Measurements from ENCODE around the gene FGB. TPM values are rescaled to one million over a fixed set of nuclear protein-coding genes. Genes with fewer than 3 reads are reported as not detected.

The FGB gene
- total and polyA plus RNA-seq, 4 donors: 0.14 to 1.2 TPM; not detected in 2

- no peaks in the 10 kb centered on the region for H3K27me3 ChIP-seq (ENCODE audit: control insufficient read depth, insufficient read depth, low read length)
- WGBS (ENCODE audit: insufficient coverage): 100% methylated on average over 3 of the region's 6 CpGs
- no peak for DNase-seq (ENCODE audit: low read depth in 4 of 6, low spot score in 6 of 6)
- no peaks in the 10 kb centered on the region for H3K36me3 ChIP-seq (ENCODE audit: control insufficient read depth, insufficient read depth, low read length)
- H3K9me3 ChIP-seq (ENCODE audit: control insufficient read depth, insufficient read depth, low read length): no peaks in the 10 kb centered on the region
- no peak overlapping the region for H3K27ac ChIP-seq (ENCODE audit: low read depth, low read length)
- H3K4me1 ChIP-seq (ENCODE audit: control insufficient read depth, insufficient read depth, low read length): no peaks in the 10 kb centered on the region
- no peak overlapping the region for H3K4me3 ChIP-seq (ENCODE audit: low read depth, low read length)
Measured at GRCh38 chr4:154606728-154607723, 44.2 kb downstream of the FGB start.

GRCh38 chr4:154608361-154609252 is 45.8 kb downstream of the FGB start:
- Histone ChIP-seq H3K4me3 (ENCODE audit: low read depth, low read length) (no peak overlapping the region), H3K27ac (ENCODE audit: low read depth, low read length) (no peak overlapping the region), H3K27me3 (ENCODE audit: control insufficient read depth, insufficient read depth, low read length) (no peaks in the 10 kb centered on the region), H3K36me3 (ENCODE audit: control insufficient read depth, insufficient read depth, low read length) (no peaks in the 10 kb centered on the region), H3K4me1 (ENCODE audit: control insufficient read depth, insufficient read depth, low read length) (no peaks in the 10 kb centered on the region), H3K9me3 (ENCODE audit: control insufficient read depth, insufficient read depth, low read length) (no peaks in the 10 kb centered on the region)
- WGBS (ENCODE audit: insufficient coverage): no CpG with 5 or more reads among the region's 3 CpGs
- DNase-seq (ENCODE audit: low read depth in 4 of 6, low spot score in 6 of 6): peak in 1 of 6 donors; percentile 76

GRCh38 chr4:154609532-154609931 is 46.7 kb downstream of the FGB start:
- no CpG with 5 or more reads among the region's 4 CpGs for WGBS (ENCODE audit: insufficient coverage)
- no peak for DNase-seq (ENCODE audit: low read depth in 4 of 6, low spot score in 6 of 6)
- no peak overlapping the region for H3K27ac ChIP-seq (ENCODE audit: low read depth, low read length)
- H3K4me1 ChIP-seq (ENCODE audit: control insufficient read depth, insufficient read depth, low read length): no peaks in the 10 kb centered on the region
- no peaks in the 10 kb centered on the region for H3K27me3 ChIP-seq (ENCODE audit: control insufficient read depth, insufficient read depth, low read length)
- H3K36me3 ChIP-seq (ENCODE audit: control insufficient read depth, insufficient read depth, low read length): no peaks in the 10 kb centered on the region
- H3K4me3 ChIP-seq (ENCODE audit: low read depth, low read length): no peak overlapping the region
- no peaks in the 10 kb centered on the region for H3K9me3 ChIP-seq (ENCODE audit: control insufficient read depth, insufficient read depth, low read length)

DNA sequence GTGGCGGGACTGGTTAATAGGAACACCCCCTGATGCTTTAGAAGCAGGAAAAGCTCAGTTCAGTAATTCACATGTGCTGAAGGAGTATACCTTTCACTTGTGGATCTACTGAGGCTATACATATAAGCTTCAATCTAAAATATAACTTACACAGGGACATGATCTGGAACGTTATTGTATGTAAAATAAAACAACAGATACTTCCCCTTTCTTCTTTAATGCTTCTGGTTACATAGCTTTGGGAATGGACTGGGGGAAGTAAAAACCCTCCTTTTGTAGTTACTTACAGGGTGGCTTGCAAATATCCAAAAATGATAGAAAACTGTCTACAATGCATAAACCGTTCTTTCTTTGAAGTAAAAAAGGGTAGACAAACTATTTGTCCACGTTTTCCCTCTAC is 47.8 kb downstream of the FGB start:
- DNase-seq (ENCODE audit: low read depth in 4 of 6, low spot score in 6 of 6): no peak
- H3K27me3 ChIP-seq (ENCODE audit: control insufficient read depth, insufficient read depth, low read length): no peaks in the 10 kb centered on the region
- no peak overlapping the region for H3K27ac ChIP-seq (ENCODE audit: low read depth, low read length)
- WGBS (ENCODE audit: insufficient coverage): no CpG with 5 or more reads among the region's 4 CpGs
- no peaks in the 10 kb centered on the region for H3K9me3 ChIP-seq (ENCODE audit: control insufficient read depth, insufficient read depth, low read length)
- no peak overlapping the region for H3K4me3 ChIP-seq (ENCODE audit: low read depth, low read length)
- H3K4me1 ChIP-seq (ENCODE audit: control insufficient read depth, insufficient read depth, low read length): no peaks in the 10 kb centered on the region
- no peaks in the 10 kb centered on the region for H3K36me3 ChIP-seq (ENCODE audit: control insufficient read depth, insufficient read depth, low read length)

- no peak overlapping the region for H3K27ac ChIP-seq (ENCODE audit: low read depth, low read length)
- no peak for DNase-seq (ENCODE audit: low read depth in 4 of 6, low spot score in 6 of 6)
- H3K4me1 ChIP-seq (ENCODE audit: control insufficient read depth, insufficient read depth, low read length): no peaks in the 10 kb centered on the region
- WGBS (ENCODE audit: insufficient coverage): no CpG with 5 or more reads among the region's 1 CpG
- no peaks in the 10 kb centered on the region for H3K36me3 ChIP-seq (ENCODE audit: control insufficient read depth, insufficient read depth, low read length)
- no peaks in the 10 kb centered on the region for H3K27me3 ChIP-seq (ENCODE audit: control insufficient read depth, insufficient read depth, low read length)
- H3K4me3 ChIP-seq (ENCODE audit: low read depth, low read length): no peak overlapping the region
- no peaks in the 10 kb centered on the region for H3K9me3 ChIP-seq (ENCODE audit: control insufficient read depth, insufficient read depth, low read length)
Measured at GRCh38 chr4:154611833-154612232, 49.0 kb downstream of the FGB start.

DNA sequence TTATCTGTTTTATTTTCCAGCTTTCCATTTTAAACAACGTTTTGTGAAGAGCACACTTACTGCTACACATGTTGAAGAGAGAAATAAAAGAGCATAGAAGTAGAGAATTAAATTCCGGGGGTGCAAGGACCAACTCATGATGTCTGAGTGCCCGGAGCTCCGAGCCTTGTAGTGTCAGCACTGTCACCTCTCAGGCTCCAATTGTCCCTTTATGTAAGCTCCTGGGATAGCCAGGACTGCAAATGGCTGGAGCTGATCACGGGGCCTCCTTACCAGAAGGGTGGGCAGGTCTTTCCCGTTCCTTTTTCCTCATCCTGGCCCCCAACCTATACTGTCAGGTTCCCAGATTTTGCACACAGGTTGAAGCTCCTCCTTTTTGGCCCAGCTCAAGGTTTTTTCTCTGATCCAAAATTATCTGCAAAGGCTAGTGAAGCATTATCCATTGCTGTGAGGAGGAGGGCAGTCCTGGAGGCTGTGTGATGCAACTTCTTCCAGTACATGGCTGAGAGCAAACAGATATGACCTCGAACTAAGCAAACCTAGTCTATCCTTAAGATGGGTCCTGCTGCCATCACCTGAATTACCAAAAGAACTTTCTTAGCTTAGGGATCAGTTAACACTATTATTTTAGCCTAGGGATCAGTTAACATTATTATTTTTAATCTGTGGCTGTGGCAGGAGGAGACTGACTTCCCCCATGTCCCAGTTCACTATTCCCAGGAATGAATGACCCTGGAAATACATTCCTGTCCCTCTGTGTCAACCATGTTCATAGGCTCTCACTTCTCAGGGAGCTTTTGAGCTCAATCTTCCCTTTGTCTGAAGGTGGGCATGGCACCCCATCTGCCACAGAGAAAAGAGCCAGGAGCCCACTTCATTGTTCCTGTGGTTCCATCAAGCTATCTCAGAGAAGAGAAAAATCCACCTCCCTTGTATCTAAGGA is 49.9 kb downstream of the FGB start, which contains the start of gene FGG:
TSS of gene FGG (minus strand) at position 185 of the 943 bp plus-strand sequence. CDS start at position 138, 47 bp downstream.
- Histone ChIP-seq H3K36me3 (ENCODE audit: control insufficient read depth, insufficient read depth, low read length) (no peaks in the 10 kb centered on the region), H3K4me1 (ENCODE audit: control insufficient read depth, insufficient read depth, low read length) (no peaks in the 10 kb centered on the region), H3K9me3 (ENCODE audit: control insufficient read depth, insufficient read depth, low read length) (no peaks in the 10 kb centered on the region), H3K4me3 (ENCODE audit: low read depth, low read length) (no peak within 1 kb of the TSS), H3K27me3 (ENCODE audit: control insufficient read depth, insufficient read depth, low read length) (no peaks in the 10 kb centered on the region), H3K27ac (ENCODE audit: low read depth, low read length) (no peak within 1 kb of the TSS)
- WGBS (ENCODE audit: insufficient coverage): 92% methylated on average over 5 of the region's 7 CpGs
- no peak for DNase-seq (ENCODE audit: low read depth in 4 of 6, low spot score in 6 of 6)

- H3K4me3 ChIP-seq (ENCODE audit: low read depth, low read length): no peak overlapping the region
- no peaks in the 10 kb centered on the region for H3K36me3 ChIP-seq (ENCODE audit: control insufficient read depth, insufficient read depth, low read length)
- H3K27ac ChIP-seq (ENCODE audit: low read depth, low read length): no peak overlapping the region
- no peaks in the 10 kb centered on the region for H3K9me3 ChIP-seq (ENCODE audit: control insufficient read depth, insufficient read depth, low read length)
- no peaks in the 10 kb centered on the region for H3K27me3 ChIP-seq (ENCODE audit: control insufficient read depth, insufficient read depth, low read length)
- no peaks in the 10 kb centered on the region for H3K4me1 ChIP-seq (ENCODE audit: control insufficient read depth, insufficient read depth, low read length)
- DNase-seq (ENCODE audit: low read depth in 4 of 6, low spot score in 6 of 6): no peak
Measured at GRCh38 chr4:154614306-154614705, 51.5 kb downstream of the FGB start.

- Histone ChIP-seq H3K27ac (ENCODE audit: low read depth, low read length) (no peak overlapping the region), H3K9me3 (ENCODE audit: control insufficient read depth, insufficient read depth, low read length) (no peaks in the 10 kb centered on the region), H3K27me3 (ENCODE audit: control insufficient read depth, insufficient read depth, low read length) (no peaks in the 10 kb centered on the region), H3K36me3 (ENCODE audit: control insufficient read depth, insufficient read depth, low read length) (no peaks in the 10 kb centered on the region), H3K4me1 (ENCODE audit: control insufficient read depth, insufficient read depth, low read length) (no peaks in the 10 kb centered on the region), H3K4me3 (ENCODE audit: low read depth, low read length) (no peak overlapping the region)
- no CpG with 5 or more reads among the region's 1 CpG for WGBS (ENCODE audit: insufficient coverage)
- DNase-seq (ENCODE audit: low read depth in 4 of 6, low spot score in 6 of 6): no peak
Measured at GRCh38 chr4:154615211-154615610, 52.4 kb downstream of the FGB start.

DNA sequence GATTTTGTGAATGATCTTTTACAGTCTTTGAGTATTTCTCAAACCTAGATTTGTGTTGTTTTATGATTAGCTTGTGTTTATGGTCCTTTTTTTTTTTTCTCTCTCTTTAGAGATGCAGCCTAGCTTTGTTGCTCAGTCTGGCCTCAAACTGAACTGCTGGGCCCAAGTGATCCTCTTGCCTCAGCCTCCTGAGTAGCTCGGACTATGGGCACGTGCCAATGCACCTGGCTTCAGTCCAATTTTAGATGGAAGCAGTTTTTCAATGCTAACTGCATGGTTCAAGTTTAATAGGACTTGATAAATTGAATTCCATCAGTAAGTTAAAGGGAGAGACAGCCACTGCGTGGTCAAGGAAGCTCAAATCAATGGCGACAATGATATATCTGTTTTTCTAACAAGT is 53.5 kb downstream of the FGB start:
- WGBS (ENCODE audit: insufficient coverage): 57% methylated on average over 3 of the region's 4 CpGs

More for the DNA sequence above, 53.5 kb downstream of the FGB start:
- Histone ChIP-seq H3K27me3 (ENCODE audit: control insufficient read depth, insufficient read depth, low read length) (no peaks in the 10 kb centered on the region), H3K4me3 (ENCODE audit: low read depth, low read length) (no peak overlapping the region), H3K36me3 (ENCODE audit: control insufficient read depth, insufficient read depth, low read length) (no peaks in the 10 kb centered on the region), H3K9me3 (ENCODE audit: control insufficient read depth, insufficient read depth, low read length) (no peaks in the 10 kb centered on the region), H3K4me1 (ENCODE audit: control insufficient read depth, insufficient read depth, low read length) (no peaks in the 10 kb centered on the region), H3K27ac (ENCODE audit: low read depth, low read length) (no peak overlapping the region)
- DNase-seq (ENCODE audit: low read depth in 4 of 6, low spot score in 6 of 6): no peak

Data from spinal cord (tissue), 10 donors.